Testis (tissue), 3 donors: ENCODE results near the gene TESPA1. TPM values are rescaled to one million over a fixed set of nuclear protein-coding genes. Genes with fewer than 3 reads are reported as not detected.
"Not testable (repeated sequence)": the region's sequence is repeated elsewhere in the genome, so short reads cannot be mapped to it uniquely, and the experiment has no call there.

ENCODE experiments used
- DNase-seq: peaks from one replicate; pipeline ENCODE4 v3.0.0-alpha.2; 2019
- H3K27ac ChIP-seq, 2 donors: fragments of 200-600 bp; sonication (generic); one replicate each; pipeline ENCODE4 v1.5.1; 2019
- H3K27me3 ChIP-seq: fragments of 200-600 bp; sonication (generic); one replicate; pipeline ENCODE4 v1.5.1; 2019
- H3K36me3 ChIP-seq: fragments of 200-600 bp; sonication (generic); one replicate; pipeline ENCODE4 v1.5.1; 2017; ENCODE audit warnings: low read depth; ENCODE audit errors: missing control alignments
- H3K4me1 ChIP-seq: fragments of 200-600 bp; sonication (generic); one replicate; pipeline ENCODE4 v1.5.1; 2019
- H3K4me3 ChIP-seq, 2 donors: fragments of 200-600 bp; sonication (generic); one replicate each; pipeline ENCODE4 v1.5.1; 2017 to 2019
- H3K9me3 ChIP-seq: fragments of 200-600 bp; sonication (generic); one replicate; pipeline ENCODE4 v1.5.1; 2017
- CTCF ChIP-seq, 3 experiments: fragments of 450-650 bp in 2 of 3; fragments of 200-600 bp in 1 of 3; sonication (generic) in 1 of 3; IDR thresholded peaks; one replicate each; pipeline ENCODE4 v1.5.1; 2016 to 2019; ENCODE audit warnings: antibody characterized with exemption in 3 of 3, mild to moderate bottlenecking in 2 of 3, moderate library complexity in 1 of 3
- POLR2A ChIP-seq: fragments of 450-650 bp; IDR thresholded peaks from one replicate; pipeline ENCODE4 v1.6.1; 2017; ENCODE audit warnings: antibody characterized with exemption, mild to moderate bottlenecking, moderate library complexity
- WGBS, 2 donors: methylation state at CpG; one replicate each; pipeline ENCODE4 v1.1.5; 2018; 5-methylcytosine and 5-hydroxymethylcytosine counted together
- intact Hi-C: fragments of 100-400 bp; cut with DNase I; formaldehyde crosslinking; loops from one replicate; pipeline ENCODE4 v1.15.1; 2023; ENCODE audit warnings: low total_unique reads
- polyA plus RNA-seq: library from polyadenylated mRNA; stranded (reverse); fragments of 350-450 nt; fragmentation: Illumina TruSeq; extraction: RNeasy Lipid Tissue Mini Kit (QIAGEN cat#74804); gene quantifications from one replicate; pipeline ENCODE4 v1.2.3, GENCODE V29; 2014; ENCODE audit warnings: low read depth, low replicate concordance; ENCODE audit not compliant: insufficient read depth
- total RNA-seq, 2 donors: library from RNA; depleted of rRNA; stranded (reverse); fragments of >200 nt; gene quantifications; one replicate each; pipeline ENCODE4 v1.2.3, GENCODE V29; 2016

Gene TESPA1
- total and polyA plus RNA-seq, 3 donors from 2014 or later: 0.79 to 1.7 (median 0.87) TPM

- Histone ChIP-seq H3K27me3 (no peaks in the 10 kb centered on the region), H3K4me3 (no peak overlapping the region), H3K36me3 (no peaks in the 10 kb centered on the region), H3K4me1 (peaks cover 6% of the 10 kb centered on the region), H3K27ac (no peak overlapping the region), H3K9me3 (no peaks in the 10 kb centered on the region)
- intact Hi-C loops: no loop called here
- no peak for DNase-seq
- TF ChIP-seq CTCF (IDR thresholded peaks at IDR 0.05) (no peak), POLR2A (no peak)
- WGBS, 2 donors: 67 to 73% methylated on average over 4 of the region's 4 CpGs
Observed at GRCh38 chr12:54987611-54988231, 3.2 kb upstream of the TESPA1 start.

- intact Hi-C loops, DNase-seq, H3K9me3 ChIP-seq, H3K27me3 ChIP-seq, H3K4me3 ChIP-seq, H3K4me1 ChIP-seq, H3K36me3 ChIP-seq, H3K27ac ChIP-seq: not testable (repeated sequence)
- WGBS, 2 donors: 91 to 98% methylated on average over 3 of the region's 3 CpGs
Observed at GRCh38 chr12:54986773-54987172, 2.2 kb upstream of the TESPA1 start.

- DNase-seq: no peak
- no peaks in the 10 kb centered on the region for H3K27me3 ChIP-seq
- no peaks in the 10 kb centered on the region for H3K9me3 ChIP-seq
- no peak for TF ChIP-seq POLR2A
- TF ChIP-seq CTCF (IDR thresholded peaks at IDR 0.05): no peak
- no peak overlapping the region for H3K27ac ChIP-seq
- intact Hi-C loops: no loop called here
- WGBS, 2 donors: 81 to 84% methylated on average over 2 of the region's 2 CpGs
- no peak overlapping the region for H3K4me3 ChIP-seq
- H3K4me1 ChIP-seq: peaks cover 5% of the 10 kb centered on the region
- H3K36me3 ChIP-seq: no peaks in the 10 kb centered on the region
Observed at GRCh38 chr12:54983536-54984101, 943 bp downstream of the TESPA1 start.

GRCh38 chr12:54981796-54982195 is 2.8 kb downstream of the TESPA1 start:
- H3K4me3 ChIP-seq: no peak overlapping the region
- H3K4me1 ChIP-seq: no peaks in the 10 kb centered on the region
- TF ChIP-seq CTCF (IDR thresholded peaks at IDR 0.05) (no peak), POLR2A (no peak)
- intact Hi-C loops: no loop called here
- H3K9me3 ChIP-seq: no peaks in the 10 kb centered on the region
- no peak overlapping the region for H3K27ac ChIP-seq
- no peak for DNase-seq
- H3K36me3 ChIP-seq: no peaks in the 10 kb centered on the region
- H3K27me3 ChIP-seq: no peaks in the 10 kb centered on the region
- 93 to 94% methylated on average over 2 of the region's 2 CpGs for WGBS, 2 donors

GRCh38 chr12:54980341-54980740 is 4.2 kb downstream of the TESPA1 start:
- no peak for TF ChIP-seq POLR2A
- no peak for TF ChIP-seq CTCF (IDR thresholded peaks at IDR 0.05)
- peaks cover 4% of the 10 kb centered on the region for H3K4me1 ChIP-seq
- H3K27me3 ChIP-seq: no peaks in the 10 kb centered on the region
- WGBS, 2 donors: 77 to 87% methylated on average over 5 of the region's 5 CpGs
- no peaks in the 10 kb centered on the region for H3K36me3 ChIP-seq
- no peak for DNase-seq
- no peaks in the 10 kb centered on the region for H3K9me3 ChIP-seq
- H3K4me3 ChIP-seq: no peak overlapping the region
- no peak overlapping the region for H3K27ac ChIP-seq
- intact Hi-C loops: no loop called here
